ENCODE data around the gene BTBD9.

BTBD9 gene

GRCh38 chr6:38435330-38435729, 204.4 kb downstream of the BTBD9 start:
- TF ChIP-seq ZC3H10 (CRISPR knock-in tag; IDR thresholded peaks at IDR 0.05) = no peak
- no peak for TF ChIP-seq CSRNP3 (CRISPR knock-in tag; IDR thresholded peaks at IDR 0.05)
- no peak for TF ChIP-seq ZFP30 (CRISPR knock-in tag; IDR thresholded peaks at IDR 0.05)
- TF ChIP-seq ZNF8 (CRISPR knock-in tag; IDR thresholded peaks at IDR 0.05) = no peak
- TF ChIP-seq ISL1 (CRISPR knock-in tag; IDR thresholded peaks at IDR 0.05) = no peak
- TF ChIP-seq ZFP3 (CRISPR knock-in tag; IDR thresholded peaks at IDR 0.05) = no peak
- TF ChIP-seq ESRRG (CRISPR knock-in tag; IDR thresholded peaks at IDR 0.05) = no peak
- no peak for TF ChIP-seq ZNF565 (CRISPR knock-in tag; conservative IDR thresholded peaks at IDR 0.05; ENCODE audit: low read depth)
- TF ChIP-seq TOX (CRISPR knock-in tag; IDR thresholded peaks at IDR 0.05; ENCODE audit: borderline replicate concordance) = no peak
- TF ChIP-seq PPARA (CRISPR knock-in tag; IDR thresholded peaks at IDR 0.05; ENCODE audit: borderline replicate concordance) = no peak
- TF ChIP-seq ARNTL (CRISPR knock-in tag; IDR thresholded peaks at IDR 0.05; ENCODE audit: borderline replicate concordance, low read depth) = no peak
- no peak for TF ChIP-seq BACH2 (CRISPR knock-in tag; IDR thresholded peaks at IDR 0.05; ENCODE audit: borderline replicate concordance)
- no peak for TF ChIP-seq SNAI2 (CRISPR knock-in tag; IDR thresholded peaks at IDR 0.05)
- no peak for TF ChIP-seq CSDC2 (CRISPR knock-in tag; IDR thresholded peaks at IDR 0.05)
- ATAC-seq = no peak

- TF ChIP-seq PATZ1 (CRISPR knock-in tag; IDR thresholded peaks at IDR 0.05; ENCODE audit: borderline replicate concordance) (no peak), TOX (CRISPR knock-in tag; IDR thresholded peaks at IDR 0.05; ENCODE audit: borderline replicate concordance) (no peak), PPARA (CRISPR knock-in tag; IDR thresholded peaks at IDR 0.05; ENCODE audit: borderline replicate concordance) (no peak), POU6F1 (CRISPR knock-in tag; IDR thresholded peaks at IDR 0.05; ENCODE audit: borderline replicate concordance, low read depth) (no peak), ZNF70 (CRISPR knock-in tag; IDR thresholded peaks at IDR 0.05) (no peak), OSR1 (CRISPR knock-in tag; IDR thresholded peaks at IDR 0.05) (no peak), ISL1 (CRISPR knock-in tag; IDR thresholded peaks at IDR 0.05) (no peak), CREB5 (CRISPR knock-in tag; IDR thresholded peaks at IDR 0.05; ENCODE audit: low read depth) (no peak), TCF4 (CRISPR knock-in tag; IDR thresholded peaks at IDR 0.05; ENCODE audit: borderline replicate concordance) (no peak), GLIS3 (CRISPR knock-in tag; IDR thresholded peaks at IDR 0.05) (no peak), TSHZ2 (CRISPR knock-in tag; IDR thresholded peaks at IDR 0.05) (no peak), ZFP30 (CRISPR knock-in tag; IDR thresholded peaks at IDR 0.05) (no peak), ZNF8 (CRISPR knock-in tag; IDR thresholded peaks at IDR 0.05) (no peak), CSDC2 (CRISPR knock-in tag; IDR thresholded peaks at IDR 0.05) (no peak), ZC3H10 (CRISPR knock-in tag; IDR thresholded peaks at IDR 0.05) (no peak), ZFP3 (CRISPR knock-in tag; IDR thresholded peaks at IDR 0.05) (no peak), CSRNP3 (CRISPR knock-in tag; IDR thresholded peaks at IDR 0.05) (no peak), RARB (CRISPR knock-in tag; IDR thresholded peaks at IDR 0.05) (no peak), ESRRG (CRISPR knock-in tag; IDR thresholded peaks at IDR 0.05) (no peak)
- ATAC-seq = no peak
Observed at GRCh38 chr6:38434051-38434450, 205.7 kb downstream of the BTBD9 start.
